Stimulated activated CD8-positive, alpha-beta memory T cell treated with anti-CD3 and anti-CD28 coated beads, Interleukin-4, amount 100 ng/mL, for 4 hours (primary cell): ENCODE results near the gene RAB14.

ENCODE experiments used
- DNase-seq, 2 donors: peaks; one replicate each; pipeline ENCODE4 v3.0.0-alpha.2; 2020; ENCODE audit warnings: low read depth in 2 of 2, low spot score in 1 of 2

RAB14 gene

GRCh38 chr9:121219530-121219929 lies 17.9 kb upstream of the RAB14 start:
- DNase-seq, result no peak

DNA sequence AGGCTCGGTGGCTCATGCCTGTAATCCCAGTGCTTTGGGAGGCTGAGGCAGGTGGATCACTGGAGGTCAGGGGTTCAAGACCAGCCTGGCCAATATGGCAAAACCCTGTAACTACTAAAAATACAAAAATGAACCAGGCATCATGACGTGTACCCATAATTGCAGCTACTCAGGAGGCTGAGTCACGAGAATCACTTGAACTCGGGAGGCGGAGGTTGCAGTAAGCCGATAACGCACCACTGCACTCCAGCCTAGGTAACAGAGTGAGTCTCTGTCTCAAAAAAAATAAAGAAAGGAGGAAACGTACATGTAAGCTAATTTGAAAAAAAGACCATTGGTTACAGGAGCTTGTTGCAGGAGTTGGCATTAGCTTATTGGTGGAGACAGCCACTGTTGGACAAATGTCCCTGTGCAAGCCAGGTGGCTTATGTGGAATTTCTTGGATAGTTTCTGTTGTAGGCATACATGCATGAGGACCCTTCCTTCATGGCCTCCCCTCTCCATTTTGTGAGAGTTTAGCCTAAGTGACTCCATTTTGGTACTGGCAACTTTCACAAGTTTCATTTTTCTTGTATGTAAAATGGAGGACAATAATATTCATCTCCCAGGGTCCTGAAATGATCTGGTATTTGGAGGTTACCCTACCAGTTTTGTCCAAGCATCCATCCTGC lies 16.8 kb upstream of the RAB14 start:
- no peak for DNase-seq

- DNase-seq, result no peak
Observed at GRCh38 chr9:121217609-121218292, 16.1 kb upstream of the RAB14 start.

DNA sequence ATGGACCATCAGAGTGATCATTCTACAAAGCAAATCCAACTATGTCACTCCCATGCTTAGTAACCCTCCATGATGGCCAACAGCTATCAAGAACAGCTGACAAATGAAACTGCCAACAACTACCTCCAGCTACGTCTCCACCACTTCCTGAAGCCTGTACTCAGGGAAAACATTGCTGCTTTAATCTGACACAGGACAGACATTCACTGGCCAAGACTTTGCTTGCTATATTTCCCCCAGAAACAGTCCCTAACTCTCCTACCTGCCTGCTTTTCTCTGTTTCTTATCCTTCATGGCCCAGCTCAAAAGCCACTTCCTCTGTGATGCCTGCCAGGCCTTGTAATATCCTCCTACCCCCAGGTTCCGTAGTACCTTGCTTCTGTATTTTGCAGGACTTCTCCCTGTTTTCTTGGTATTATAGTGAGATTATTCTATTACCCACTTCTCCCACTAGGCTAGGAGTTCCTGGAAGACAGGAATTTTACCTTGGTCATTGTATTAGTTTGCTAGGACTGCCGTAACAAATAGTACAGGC lies 14.7 kb upstream of the RAB14 start:
- no peak for DNase-seq

GRCh38 chr9:121214005-121214404 lies 12.3 kb upstream of the RAB14 start:
- DNase-seq, result no peak

DNA sequence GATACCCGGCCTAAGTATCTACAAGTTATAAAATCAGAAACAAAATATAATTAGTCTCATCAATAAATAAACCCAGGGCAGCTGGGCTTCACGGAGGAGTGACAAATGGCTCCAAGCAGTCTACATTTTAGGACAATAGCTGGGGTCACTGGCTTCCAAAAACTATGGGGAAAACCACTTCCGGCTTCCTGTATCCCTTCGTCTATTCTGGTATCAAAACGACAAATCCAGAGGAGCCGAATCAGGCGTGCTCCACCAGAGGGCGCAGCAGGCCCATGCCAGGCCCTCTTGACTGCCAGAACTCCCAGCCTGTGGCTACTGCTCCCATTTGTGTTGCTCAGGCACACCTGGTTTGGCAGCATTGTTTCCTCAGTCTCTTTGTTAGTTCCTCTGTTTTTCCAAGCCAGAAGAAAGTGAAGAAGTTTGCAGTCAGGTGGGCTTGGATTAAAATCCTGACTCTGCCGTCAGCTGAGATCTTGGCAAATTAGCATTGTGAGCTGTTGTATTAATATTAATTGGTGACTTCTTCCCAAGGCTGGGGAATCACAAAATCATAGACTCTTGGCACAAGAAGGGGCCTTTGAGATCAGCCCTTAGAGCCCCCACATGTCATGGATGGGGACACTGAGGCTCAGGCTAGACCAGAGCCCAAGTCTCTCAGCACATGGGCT lies 11.6 kb upstream of the RAB14 start:
- peak; percentile 5 to 27 for DNase-seq

DNA sequence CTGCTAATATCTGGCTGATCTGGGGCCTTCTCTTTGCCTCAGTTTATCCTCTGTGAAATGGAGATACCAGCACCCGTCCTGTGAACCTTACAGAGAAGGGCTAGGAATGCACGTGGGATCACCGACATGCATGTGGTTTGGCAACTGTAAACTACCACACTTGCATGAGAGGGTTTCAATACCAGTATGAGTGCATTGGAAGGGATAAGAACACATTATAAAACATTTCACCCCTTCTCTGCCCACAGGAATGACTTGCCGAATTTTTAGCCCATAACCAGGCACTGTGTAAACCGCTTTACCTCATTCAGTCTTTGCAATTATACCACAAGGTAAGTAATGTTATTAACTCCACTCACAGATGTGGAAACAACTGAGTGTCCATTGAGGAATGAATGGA lies 8.9 kb upstream of the RAB14 start:
- no peak for DNase-seq

- no peak for DNase-seq
Observed at GRCh38 chr9:121207371-121207940, 5.8 kb upstream of the RAB14 start.

- no peak for DNase-seq
Observed at GRCh38 chr9:121206516-121207370, 5.1 kb upstream of the RAB14 start.

DNA sequence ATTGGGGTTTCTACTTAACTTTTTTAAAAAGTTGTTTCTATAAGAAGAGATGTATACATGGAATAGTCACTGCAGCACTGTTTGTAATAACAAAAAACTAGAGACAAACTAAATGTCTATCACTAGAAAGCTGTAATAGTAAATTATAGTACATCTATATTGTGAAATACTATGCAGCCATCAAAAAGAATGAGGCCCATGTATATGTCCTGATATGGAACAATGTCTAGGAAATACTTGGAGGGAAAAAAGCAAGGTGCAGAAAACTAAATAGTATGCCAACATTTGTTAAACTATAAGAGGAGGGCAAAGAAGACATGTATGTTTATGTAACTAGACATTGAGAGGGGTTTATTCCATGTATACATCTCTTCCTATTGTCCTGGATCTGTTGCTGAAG lies 2.9 kb upstream of the RAB14 start:
- DNase-seq, result no peak

GRCh38 chr9:121204121-121204520 lies 2.5 kb upstream of the RAB14 start:
- DNase-seq, result no peak

- peak in 1 of 2 donors; percentile 27 for DNase-seq
Observed at GRCh38 chr9:121201045-121201737, 478 bp downstream of the RAB14 start.

DNA sequence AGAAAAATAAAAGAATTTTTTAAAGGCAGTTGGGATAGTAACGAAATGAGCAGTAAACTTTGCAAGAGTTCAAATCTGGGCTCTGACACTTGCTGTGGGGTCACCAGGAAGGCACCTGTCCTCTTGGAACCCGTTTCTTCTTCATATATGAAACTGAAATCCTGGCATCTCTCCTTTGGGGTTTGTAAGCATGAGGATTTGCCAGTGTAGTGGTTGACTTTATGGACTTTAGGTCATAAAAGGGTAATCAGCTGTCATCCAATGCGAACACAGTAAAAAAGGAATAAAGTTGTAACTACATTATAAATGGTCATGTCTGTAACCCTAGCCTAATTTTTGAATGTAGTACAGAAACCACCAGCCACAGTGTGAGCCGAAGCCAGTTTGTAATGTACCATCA lies 1.3 kb downstream of the RAB14 start:
- no peak for DNase-seq

GRCh38 chr9:121199921-121200320 lies 1.7 kb downstream of the RAB14 start:
- DNase-seq, result no peak

DNA sequence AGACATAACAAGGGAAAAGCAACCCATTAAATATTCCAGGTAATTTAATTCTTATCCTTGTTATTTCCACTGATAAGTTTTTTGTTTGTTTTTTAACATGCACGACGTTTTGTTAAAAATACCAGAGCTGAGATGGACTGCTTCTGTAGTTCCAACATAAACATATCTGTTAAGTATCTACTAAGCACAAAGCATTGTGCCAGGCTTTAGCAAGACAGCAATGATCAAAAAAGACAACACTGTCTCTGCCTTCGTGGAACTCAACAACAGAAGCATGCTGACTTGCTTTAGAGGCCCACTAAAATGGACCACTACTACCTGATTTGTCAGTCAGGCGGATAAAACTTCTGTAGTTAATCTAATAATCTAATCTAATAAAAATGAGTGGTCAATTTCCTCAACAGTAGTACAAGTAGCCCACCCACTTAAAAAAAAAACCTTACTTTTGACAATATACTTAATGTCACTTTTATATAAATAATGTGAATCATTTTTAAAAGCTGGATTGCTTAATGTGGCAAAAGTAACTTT lies 3.1 kb downstream of the RAB14 start:
- DNase-seq, result no peak

- no peak for DNase-seq
Observed at GRCh38 chr9:121197132-121197531, 4.5 kb downstream of the RAB14 start.

- DNase-seq, result no peak
Observed at GRCh38 chr9:121196389-121196788, 5.3 kb downstream of the RAB14 start.

GRCh38 chr9:121194730-121195129 lies 6.9 kb downstream of the RAB14 start:
- no peak for DNase-seq

DNA sequence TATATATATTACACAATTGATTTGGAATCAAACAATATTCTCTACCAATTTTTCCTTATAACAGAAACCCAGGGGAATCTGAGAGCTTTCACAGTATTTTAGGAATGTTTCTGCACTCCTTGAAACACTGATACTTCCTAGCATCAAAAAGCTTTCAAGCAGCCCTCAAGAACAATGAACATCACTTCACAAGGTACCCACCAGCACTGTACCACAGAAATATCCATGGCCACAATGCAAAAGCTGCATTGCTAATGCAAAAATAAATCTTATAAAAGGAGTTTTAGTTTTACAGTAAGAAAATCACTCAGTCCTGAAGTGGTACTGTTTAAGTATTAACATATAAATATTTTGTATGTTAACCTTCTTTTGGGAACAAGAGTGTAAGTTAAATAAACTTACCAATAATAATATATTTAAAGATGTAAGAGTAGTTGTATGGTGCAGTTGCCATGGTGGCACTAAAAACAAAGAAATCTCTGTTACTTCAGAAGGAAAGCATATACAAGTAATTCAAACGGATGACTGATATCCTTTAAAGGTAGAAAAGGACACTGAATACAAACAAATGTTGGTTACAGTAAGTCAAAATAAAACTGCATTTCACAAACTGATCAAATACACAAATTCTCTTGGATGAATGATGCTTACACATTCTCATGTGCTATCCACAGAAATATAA lies 8.6 kb downstream of the RAB14 start:
- no peak for DNase-seq
